Progenitor cell of endocrine pancreas (in vitro differentiated cells): ENCODE results near the gene HOOK1. TPM values are rescaled to one million over a fixed set of nuclear protein-coding genes. Genes with fewer than 3 reads are reported as not detected.

ENCODE experiments used
- DNase-seq: peaks from one replicate; pipeline ENCODE4 v3.0.0; 2021; ENCODE audit warnings: low spot score; ENCODE audit not compliant: unreplicated experiment
- H3K27ac Mint-ChIP-seq: 2 replicates; pipeline ENCODE4 v1.8.0; 2021; ENCODE audit warnings: mild to moderate bottlenecking, moderate library complexity, mixed read lengths
- H3K27me3 Mint-ChIP-seq: 2 replicates; pipeline ENCODE4 v1.8.0; 2021; ENCODE audit warnings: mixed read lengths
- H3K36me3 Mint-ChIP-seq: 2 replicates; pipeline ENCODE4 v1.8.0; 2022; ENCODE audit warnings: mixed read lengths; ENCODE audit not compliant: insufficient read depth
- H3K4me1 Mint-ChIP-seq: 2 replicates; pipeline ENCODE4 v1.8.0; 2021; ENCODE audit warnings: low read depth, mixed read lengths
- H3K4me3 Mint-ChIP-seq: 2 replicates; pipeline ENCODE4 v1.8.0; 2021; ENCODE audit warnings: low read depth, mild to moderate bottlenecking, moderate library complexity, mixed read lengths
- H3K9me3 Mint-ChIP-seq: 2 replicates; pipeline ENCODE4 v1.8.0; 2021; ENCODE audit warnings: low read depth, mixed read lengths
- total RNA-seq: library from RNA; stranded (reverse); gene quantifications from 2 replicates; pipeline ENCODE4 v1.2.1, GENCODE V29; 2021
- TF ChIP-seq, protein P1 (sequence below): fragments of 200-600 bp; sonication (generic); IDR thresholded peaks from one replicate; pipeline ENCODE4 v1.5.0; 2021; ENCODE audit warnings: antibody characterized with exemption, mild to moderate bottlenecking; ENCODE audit not compliant: unreplicated experiment

The HOOK1 gene
- total RNA-seq, 1 donor from 2014 or later, result 51.2 TPM

GRCh38 chr1:59897165-59897564 is 82.4 kb downstream of the HOOK1 start:
- no peak for DNase-seq
- TF ChIP-seq, protein P1, sequence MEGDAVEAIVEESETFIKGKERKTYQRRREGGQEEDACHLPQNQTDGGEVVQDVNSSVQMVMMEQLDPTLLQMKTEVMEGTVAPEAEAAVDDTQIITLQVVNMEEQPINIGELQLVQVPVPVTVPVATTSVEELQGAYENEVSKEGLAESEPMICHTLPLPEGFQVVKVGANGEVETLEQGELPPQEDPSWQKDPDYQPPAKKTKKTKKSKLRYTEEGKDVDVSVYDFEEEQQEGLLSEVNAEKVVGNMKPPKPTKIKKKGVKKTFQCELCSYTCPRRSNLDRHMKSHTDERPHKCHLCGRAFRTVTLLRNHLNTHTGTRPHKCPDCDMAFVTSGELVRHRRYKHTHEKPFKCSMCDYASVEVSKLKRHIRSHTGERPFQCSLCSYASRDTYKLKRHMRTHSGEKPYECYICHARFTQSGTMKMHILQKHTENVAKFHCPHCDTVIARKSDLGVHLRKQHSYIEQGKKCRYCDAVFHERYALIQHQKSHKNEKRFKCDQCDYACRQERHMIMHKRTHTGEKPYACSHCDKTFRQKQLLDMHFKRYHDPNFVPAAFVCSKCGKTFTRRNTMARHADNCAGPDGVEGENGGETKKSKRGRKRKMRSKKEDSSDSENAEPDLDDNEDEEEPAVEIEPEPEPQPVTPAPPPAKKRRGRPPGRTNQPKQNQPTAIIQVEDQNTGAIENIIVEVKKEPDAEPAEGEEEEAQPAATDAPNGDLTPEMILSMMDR, result no peak
- H3K27ac Mint-ChIP-seq, result no peak overlapping the region
- H3K4me1 Mint-ChIP-seq, result peaks cover 12% of the 10 kb centered on the region
- H3K27me3 Mint-ChIP-seq, result no peaks in the 10 kb centered on the region
- H3K9me3 Mint-ChIP-seq, result no peaks in the 10 kb centered on the region
- no peaks in the 10 kb centered on the region for H3K36me3 Mint-ChIP-seq
- H3K4me3 Mint-ChIP-seq, result no peak overlapping the region

GRCh38 chr1:59898927-59899326 is 84.2 kb downstream of the HOOK1 start:
- TF ChIP-seq, protein P1, result no peak
- H3K27ac Mint-ChIP-seq, result no peak overlapping the region
- no peaks in the 10 kb centered on the region for H3K36me3 Mint-ChIP-seq
- no peak overlapping the region for H3K4me3 Mint-ChIP-seq
- DNase-seq, result no peak
- H3K9me3 Mint-ChIP-seq, result no peaks in the 10 kb centered on the region
- H3K4me1 Mint-ChIP-seq, result no peaks in the 10 kb centered on the region
- H3K27me3 Mint-ChIP-seq, result peaks cover 3% of the 10 kb centered on the region

GRCh38 chr1:59900640-59901039 is 85.9 kb downstream of the HOOK1 start:
- Mint-ChIP-seq H3K4me1 (no peaks in the 10 kb centered on the region), H3K36me3 (no peaks in the 10 kb centered on the region), H3K27ac (no peak overlapping the region), H3K4me3 (no peak overlapping the region), H3K27me3 (peaks cover 3% of the 10 kb centered on the region), H3K9me3 (no peaks in the 10 kb centered on the region)
- no peak for DNase-seq
- TF ChIP-seq, protein P1, result no peak

GRCh38 chr1:59901770-59902388 is 87.1 kb downstream of the HOOK1 start:
- TF ChIP-seq, protein P1, result no peak
- Mint-ChIP-seq H3K27me3 (peaks cover 3% of the 10 kb centered on the region), H3K36me3 (no peaks in the 10 kb centered on the region), H3K9me3 (no peaks in the 10 kb centered on the region), H3K4me3 (no peak overlapping the region), H3K4me1 (no peaks in the 10 kb centered on the region), H3K27ac (no peak overlapping the region)
- no peak for DNase-seq

- H3K4me3 Mint-ChIP-seq, result no peak overlapping the region
- no peaks in the 10 kb centered on the region for H3K9me3 Mint-ChIP-seq
- no peak for DNase-seq
- TF ChIP-seq, protein P1, result peak; percentile 65
- no peaks in the 10 kb centered on the region for H3K4me1 Mint-ChIP-seq
- no peak overlapping the region for H3K27ac Mint-ChIP-seq
- no peaks in the 10 kb centered on the region for H3K36me3 Mint-ChIP-seq
- peaks cover 3% of the 10 kb centered on the region for H3K27me3 Mint-ChIP-seq
Observed at GRCh38 chr1:59903141-59903754, 88.5 kb downstream of the HOOK1 start.
